Smooth muscle cell (in vitro differentiated cells): ENCODE data around the gene ST8SIA5. TPM values are rescaled to one million over a fixed set of nuclear protein-coding genes. Genes with fewer than 3 reads are reported as not detected.

Experiments
- DNase-seq: peaks from one replicate; lab custom pipeline; 2025; ENCODE audit not compliant: unreplicated experiment; lab: John Stamatoyannopoulos, UW
- H2AFZ ChIP-seq: fragments of 200-600 bp; sonication (generic); 2 replicates; pipeline ENCODE4 v1.6.0; 2016; ENCODE audit warnings: antibody characterized with exemption, low read depth, mild to moderate bottlenecking
- H3F3A ChIP-seq: fragments of 200-600 bp; sonication (generic); 2 replicates; pipeline ENCODE4 v1.6.0; 2017; ENCODE audit warnings: antibody characterized with exemption, low read depth
- H3K27ac ChIP-seq: fragments of 200-600 bp; sonication (generic); 2 replicates; pipeline ENCODE4 v1.5.1; 2016; ENCODE audit warnings: low read depth, mild to moderate bottlenecking
- H3K27me3 ChIP-seq: fragments of 200-600 bp; sonication (generic); 2 replicates; pipeline ENCODE4 v1.6.1; 2016; ENCODE audit warnings: low read depth, mild to moderate bottlenecking
- H3K36me3 ChIP-seq: fragments of 200-600 bp; sonication (generic); 2 replicates; pipeline ENCODE4 v1.5.1; 2016; ENCODE audit warnings: low read depth
- H3K4me1 ChIP-seq: fragments of 200-600 bp; sonication (generic); 2 replicates; pipeline ENCODE4 v1.5.1; 2016; ENCODE audit warnings: low read depth
- H3K4me2 ChIP-seq: fragments of 200-600 bp; sonication (generic); 2 replicates; pipeline ENCODE4 v1.6.0; 2016; ENCODE audit warnings: mild to moderate bottlenecking
- H3K4me3 ChIP-seq: fragments of 200-600 bp; sonication (generic); 2 replicates; pipeline ENCODE4 v1.5.1; 2016; ENCODE audit warnings: mild to moderate bottlenecking
- H3K79me2 ChIP-seq: fragments of 200-600 bp; sonication (generic); 2 replicates; pipeline ENCODE4 v1.6.0; 2016; ENCODE audit warnings: low read depth, mild to moderate bottlenecking
- H3K9ac ChIP-seq: fragments of 200-600 bp; sonication (generic); 2 replicates; pipeline ENCODE4 v1.6.0; 2016; ENCODE audit warnings: low read depth
- H3K9me3 ChIP-seq: fragments of 200-600 bp; sonication (generic); replicated peaks from 2 replicates; pipeline ENCODE4 v1.5.1; 2016; ENCODE audit warnings: low read depth
- H4K20me1 ChIP-seq: fragments of 200-600 bp; sonication (generic); 2 replicates; pipeline ENCODE4 v1.6.0; 2016; ENCODE audit warnings: low read depth
- CTCF ChIP-seq: fragments of 200-600 bp; sonication (generic); IDR thresholded peaks from 2 replicates; pipeline ENCODE4 v1.5.1; 2017; ENCODE audit warnings: borderline replicate concordance, mild to moderate bottlenecking, antibody characterized with exemption; ENCODE audit not compliant: insufficient read depth, poor library complexity, severe bottlenecking
- WGBS: methylation state at CpG from one replicate; pipeline ENCODE4 v1.1.7; 2016; ENCODE audit warnings: low lambda C conversion rate; 5-methylcytosine and 5-hydroxymethylcytosine counted together
- polyA plus RNA-seq: library from polyadenylated mRNA; unstranded; fragments of >200 nt; fragmentation: Nextera tagmentation; extraction: Ambion mirVana; gene quantifications from 2 replicates; pipeline ENCODE4 v1.2.1, GENCODE V29; 2016
- total RNA-seq: library from RNA; depleted of rRNA; stranded (reverse); fragments of >200 nt; gene quantifications from 2 replicates; pipeline ENCODE4 v1.2.3, GENCODE V29; 2014

ST8SIA5 gene
- total and polyA plus RNA-seq, 2 experiments from 2014 or later: 0.22 TPM; not detected in 1

DNA sequence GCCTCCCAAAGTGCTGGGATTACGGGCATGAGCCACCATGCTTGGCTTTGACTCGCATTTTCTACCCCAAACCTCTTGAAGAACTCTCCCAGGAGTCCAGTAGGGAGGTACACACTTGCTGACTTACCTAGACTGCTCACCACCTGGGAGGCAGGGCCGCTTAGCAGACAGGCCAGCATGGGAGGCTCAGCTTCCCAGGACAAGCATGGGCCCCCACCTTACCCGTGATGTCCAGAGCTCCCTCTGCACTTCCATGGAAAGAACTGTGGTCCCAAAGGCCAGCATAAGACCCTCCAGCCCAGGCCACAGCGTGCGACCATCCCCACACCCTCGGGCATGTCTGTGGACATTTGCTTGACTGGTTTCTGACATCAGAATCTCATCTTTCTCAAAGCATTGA lies 36.8 kb downstream of the ST8SIA5 start:
- no peak overlapping the region for H3K4me3 ChIP-seq
- no peak for DNase-seq
- no peak overlapping the region for H3K9ac ChIP-seq
- H2AFZ ChIP-seq: no peak overlapping the region
- H3K36me3 ChIP-seq: no peaks in the 10 kb centered on the region
- H3K27ac ChIP-seq: no peak overlapping the region
- no peaks in the 10 kb centered on the region for H3K79me2 ChIP-seq
- no peak overlapping the region for H3K4me2 ChIP-seq
- no peaks in the 10 kb centered on the region for H4K20me1 ChIP-seq
- H3F3A ChIP-seq: no peaks in the 10 kb centered on the region
- no peaks in the 10 kb centered on the region for H3K9me3 ChIP-seq
- H3K4me1 ChIP-seq: no peaks in the 10 kb centered on the region
- peaks cover 10% of the 10 kb centered on the region for H3K27me3 ChIP-seq
- no peak for TF ChIP-seq CTCF
- WGBS: 69% methylated on average over 7 of the region's 7 CpGs

DNA sequence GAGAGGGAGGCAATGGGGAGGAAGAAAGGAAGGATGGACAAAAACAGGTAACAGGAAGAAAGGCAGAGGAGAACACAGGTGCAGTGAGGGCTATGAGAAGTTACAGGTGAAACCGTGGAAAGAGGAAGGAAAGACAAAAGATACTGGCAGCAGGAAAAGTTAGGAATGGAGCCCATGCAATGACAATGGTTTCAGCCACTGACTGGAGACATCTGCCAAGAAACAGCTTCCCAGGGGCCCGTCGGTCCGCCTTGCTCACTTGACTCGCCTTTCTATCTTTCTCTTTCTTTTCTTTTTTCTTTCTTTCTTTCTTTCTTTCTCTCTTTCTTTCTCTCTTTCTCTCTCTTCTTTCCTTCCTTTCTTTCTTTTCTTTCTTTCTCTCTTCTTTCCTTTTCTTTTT lies 37.5 kb downstream of the ST8SIA5 start:
- 86% methylated on average over 5 of the region's 5 CpGs for WGBS

GRCh38 chr18:46718501-46719341 lies 38.1 kb downstream of the ST8SIA5 start:
- Histone ChIP-seq H3K79me2 (no peaks in the 10 kb centered on the region), H3K4me3 (no peak overlapping the region), H3F3A (no peaks in the 10 kb centered on the region), H3K4me2 (no peak overlapping the region), H3K27me3 (peaks cover 14% of the 10 kb centered on the region), H3K4me1 (no peaks in the 10 kb centered on the region), H3K9me3 (no peaks in the 10 kb centered on the region), H3K9ac (no peak overlapping the region), H3K36me3 (no peaks in the 10 kb centered on the region), H2AFZ (no peak overlapping the region), H3K27ac (no peak overlapping the region), H4K20me1 (no peaks in the 10 kb centered on the region)
- DNase-seq: no peak
- no peak for TF ChIP-seq CTCF
- WGBS: 57% methylated on average over 10 of the region's 10 CpGs

More for the DNA sequence above, 37.5 kb downstream of the ST8SIA5 start:
- Histone ChIP-seq H3K27ac (no peak overlapping the region), H3K36me3 (no peaks in the 10 kb centered on the region), H3K9me3 (no peaks in the 10 kb centered on the region), H3K4me3 (no peak overlapping the region), H3K4me2 (no peak overlapping the region), H3K9ac (no peak overlapping the region), H3K79me2 (no peaks in the 10 kb centered on the region), H2AFZ (no peak overlapping the region), H3F3A (no peaks in the 10 kb centered on the region), H4K20me1 (no peaks in the 10 kb centered on the region), H3K27me3 (peaks cover 14% of the 10 kb centered on the region), H3K4me1 (no peaks in the 10 kb centered on the region)
- no peak for TF ChIP-seq CTCF
- no peak for DNase-seq

DNA sequence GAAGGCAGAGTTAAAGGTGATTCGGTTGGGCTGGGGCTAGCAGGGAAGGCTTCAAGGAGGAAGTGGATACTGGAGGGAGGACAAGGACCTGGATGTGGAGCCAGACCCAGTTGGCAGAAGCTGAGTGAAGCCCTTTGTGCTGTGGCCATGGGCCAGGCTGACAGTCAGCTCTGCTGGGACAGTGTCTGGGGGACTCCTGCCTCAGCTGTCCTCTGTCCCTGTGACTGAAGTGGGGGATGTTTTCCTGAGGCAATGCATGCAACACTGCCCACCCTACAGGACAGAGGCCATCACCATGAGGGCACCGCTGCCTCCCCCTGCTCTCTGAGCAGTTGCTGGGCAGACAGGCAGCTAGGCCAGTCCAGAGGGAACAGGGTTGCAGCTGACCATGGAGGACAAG lies 40.0 kb downstream of the ST8SIA5 start:
- H4K20me1 ChIP-seq: no peaks in the 10 kb centered on the region
- peaks cover 14% of the 10 kb centered on the region for H3K27me3 ChIP-seq
- H2AFZ ChIP-seq: no peak overlapping the region
- no peaks in the 10 kb centered on the region for H3K4me1 ChIP-seq
- no peaks in the 10 kb centered on the region for H3K79me2 ChIP-seq
- H3K9me3 ChIP-seq: no peaks in the 10 kb centered on the region
- H3K36me3 ChIP-seq: no peaks in the 10 kb centered on the region
- no peak for TF ChIP-seq CTCF
- H3K27ac ChIP-seq: no peak overlapping the region
- no peak for DNase-seq
- H3K9ac ChIP-seq: no peak overlapping the region
- no peak overlapping the region for H3K4me2 ChIP-seq
- H3F3A ChIP-seq: peaks cover under 1% of the 10 kb centered on the region
- 81% methylated on average over 2 of the region's 2 CpGs for WGBS
- H3K4me3 ChIP-seq: no peak overlapping the region
